HG03095 (cell line): ENCODE results near the gene THSD7A.

Experiments
- ATAC-seq: cut with Tn5 transposase; IDR thresholded peaks from one replicate; pipeline ENCODE4 v1.9.1; 2021; ENCODE audit warnings: moderate library complexity; ENCODE audit not compliant: unreplicated experiment

Gene THSD7A

GRCh38 chr7:11831736-11832495 lies at the start of gene THSD7A:
Gene THSD7A, minus strand, starts transcription at chr7:11832198. Its CDS starts 252 bp downstream, at chr7:11831946.
- ATAC-seq, result no peak

GRCh38 chr7:11881680-11882079 lies 49.7 kb upstream of the THSD7A start:
- ATAC-seq, result no peak

GRCh38 chr7:11875635-11876034 lies 43.6 kb upstream of the THSD7A start:
- no peak for ATAC-seq

GRCh38 chr7:11865671-11866070 lies 33.7 kb upstream of the THSD7A start:
- ATAC-seq, result no peak

GRCh38 chr7:11858622-11859302 lies 26.8 kb upstream of the THSD7A start:
- no peak for ATAC-seq

- ATAC-seq, result no peak
Observed at GRCh38 chr7:11858026-11858425, 26.0 kb upstream of the THSD7A start.

- ATAC-seq, result no peak
Observed at GRCh38 chr7:11848251-11848650, 16.3 kb upstream of the THSD7A start.

GRCh38 chr7:11847336-11847735 lies 15.3 kb upstream of the THSD7A start:
- no peak for ATAC-seq

- ATAC-seq, result no peak
Observed at GRCh38 chr7:11846361-11846955, 14.5 kb upstream of the THSD7A start.

GRCh38 chr7:11843113-11843765 lies 11.2 kb upstream of the THSD7A start:
- ATAC-seq, result no peak

GRCh38 chr7:11841657-11842056 lies 9.7 kb upstream of the THSD7A start:
- no peak for ATAC-seq

- ATAC-seq, result no peak
Observed at GRCh38 chr7:11835260-11835659, 3.3 kb upstream of the THSD7A start.

GRCh38 chr7:11833431-11833830 lies 1.4 kb upstream of the THSD7A start:
- ATAC-seq, result no peak

- no peak for ATAC-seq
Observed at GRCh38 chr7:11831156-11831735, 752 bp downstream of the THSD7A start.

GRCh38 chr7:11830582-11831155 lies 1.3 kb downstream of the THSD7A start:
- ATAC-seq, result no peak

- ATAC-seq, result no peak
Observed at GRCh38 chr7:11829954-11830353, 2.0 kb downstream of the THSD7A start.

- no peak for ATAC-seq
Observed at GRCh38 chr7:11819947-11820346, 12.1 kb downstream of the THSD7A start.

- ATAC-seq, result no peak
Observed at GRCh38 chr7:11819271-11819670, 12.7 kb downstream of the THSD7A start.

- no peak for ATAC-seq
Observed at GRCh38 chr7:11818281-11818680, 13.7 kb downstream of the THSD7A start.

- ATAC-seq, result no peak
Observed at GRCh38 chr7:11817111-11817740, 14.8 kb downstream of the THSD7A start.
